Measurements from ENCODE around the gene THBS4.

Gene THBS4

GRCh38 chr5:80010754-80011392 is 24.3 kb upstream of the THBS4 start:
- Histone ChIP-seq H3K4me3 (ENCODE audit: low read length) (no peak overlapping the region), H3K4me1 (ENCODE audit: low read length) (no peaks in the 10 kb centered on the region), H4K20me1 (ENCODE audit: insufficient read depth, low read length) (no peaks in the 10 kb centered on the region), H3K27me3 (ENCODE audit: low read depth, low read length) (no peaks in the 10 kb centered on the region), H3K9me3 (ENCODE audit: insufficient read depth, low read length) (no peaks in the 10 kb centered on the region), H3K27ac (ENCODE audit: low read length) (no peak overlapping the region), H3K36me3 (replicated peaks; ENCODE audit: low read depth, low read length) (no peaks in the 10 kb centered on the region), H3K9ac (ENCODE audit: low read length) (no peak overlapping the region), H2AFZ (ENCODE audit: low read depth, low read length) (no peak overlapping the region), H3K4me2 (ENCODE audit: low read length) (no peak overlapping the region), H3K79me2 (ENCODE audit: low read length) (no peaks in the 10 kb centered on the region)
- TF ChIP-seq CTCF (IDR thresholded peaks at IDR 0.05; ENCODE audit: low read depth, low read length) (no peak), EZH2phosphoT487 (IDR thresholded peaks at IDR 0.05; ENCODE audit: low read depth) (no peak)

GRCh38 chr5:80025069-80025468 is 10.1 kb upstream of the THBS4 start:
- H3K9me3 ChIP-seq (ENCODE audit: insufficient read depth, low read length) = no peaks in the 10 kb centered on the region
- no peak overlapping the region for H3K4me2 ChIP-seq (ENCODE audit: low read length)
- H3K4me3 ChIP-seq (ENCODE audit: low read length) = no peak overlapping the region
- H2AFZ ChIP-seq (ENCODE audit: low read depth, low read length) = no peak overlapping the region
- H3K36me3 ChIP-seq (replicated peaks; ENCODE audit: low read depth, low read length) = no peaks in the 10 kb centered on the region
- H3K27ac ChIP-seq (ENCODE audit: low read length) = no peak overlapping the region
- TF ChIP-seq EZH2phosphoT487 (IDR thresholded peaks at IDR 0.05; ENCODE audit: low read depth) (no peak), CTCF (IDR thresholded peaks at IDR 0.05; ENCODE audit: low read depth, low read length) (no peak)
- H3K4me1 ChIP-seq (ENCODE audit: low read length) = no peaks in the 10 kb centered on the region
- H3K27me3 ChIP-seq (ENCODE audit: low read depth, low read length) = no peaks in the 10 kb centered on the region; the same call in 1 of the 2 replicates
- H3K79me2 ChIP-seq (ENCODE audit: low read length) = no peaks in the 10 kb centered on the region
- no peak overlapping the region for H3K9ac ChIP-seq (ENCODE audit: low read length)
- no peaks in the 10 kb centered on the region for H4K20me1 ChIP-seq (ENCODE audit: insufficient read depth, low read length)

GRCh38 chr5:80026841-80027240 is 8.3 kb upstream of the THBS4 start:
- TF ChIP-seq EZH2phosphoT487 (IDR thresholded peaks at IDR 0.05; ENCODE audit: low read depth) = no peak
- TF ChIP-seq CTCF (IDR thresholded peaks at IDR 0.05; ENCODE audit: low read depth, low read length) = no peak
- Histone ChIP-seq H3K4me2 (ENCODE audit: low read length) (no peak overlapping the region), H3K36me3 (replicated peaks; ENCODE audit: low read depth, low read length) (no peaks in the 10 kb centered on the region), H3K79me2 (ENCODE audit: low read length) (no peaks in the 10 kb centered on the region), H3K27me3 (ENCODE audit: low read depth, low read length) (no peaks in the 10 kb centered on the region; the same call in 1 of the 2 replicates), H3K4me3 (ENCODE audit: low read length) (no peak overlapping the region), H4K20me1 (ENCODE audit: insufficient read depth, low read length) (no peaks in the 10 kb centered on the region), H3K9ac (ENCODE audit: low read length) (no peak overlapping the region), H3K27ac (ENCODE audit: low read length) (no peak overlapping the region), H3K9me3 (ENCODE audit: insufficient read depth, low read length) (no peaks in the 10 kb centered on the region), H3K4me1 (ENCODE audit: low read length) (no peaks in the 10 kb centered on the region), H2AFZ (ENCODE audit: low read depth, low read length) (no peak overlapping the region)

- Histone ChIP-seq H3K27me3 (ENCODE audit: low read depth, low read length) (peaks cover 4% of the 10 kb centered on the region; the same call in 1 of the 2 replicates), H4K20me1 (ENCODE audit: insufficient read depth, low read length) (no peaks in the 10 kb centered on the region), H3K9me3 (ENCODE audit: insufficient read depth, low read length) (no peaks in the 10 kb centered on the region), H3K79me2 (ENCODE audit: low read length) (no peaks in the 10 kb centered on the region), H3K4me3 (ENCODE audit: low read length) (no peak overlapping the region), H3K9ac (ENCODE audit: low read length) (no peak overlapping the region), H3K4me1 (ENCODE audit: low read length) (no peaks in the 10 kb centered on the region), H3K36me3 (replicated peaks; ENCODE audit: low read depth, low read length) (no peaks in the 10 kb centered on the region), H3K4me2 (ENCODE audit: low read length) (no peak overlapping the region), H3K27ac (ENCODE audit: low read length) (no peak overlapping the region), H2AFZ (ENCODE audit: low read depth, low read length) (no peak overlapping the region)
- no peak for TF ChIP-seq EZH2phosphoT487 (IDR thresholded peaks at IDR 0.05; ENCODE audit: low read depth)
- no peak for TF ChIP-seq CTCF (IDR thresholded peaks at IDR 0.05; ENCODE audit: low read depth, low read length)
Observed at GRCh38 chr5:80031109-80031508, 4.0 kb upstream of the THBS4 start.

Measured in OCI-LY3 (cell line).